IPS-18c (cell line): ENCODE results near the gene INAFM1.

Source experiments
- H3K4me3 ChIP-seq: 2 replicates; pipeline ENCODE4 v1.7.0; 2013; ENCODE audit warnings: low read depth, mild to moderate bottlenecking, low read length, moderate library complexity; ENCODE audit not compliant: insufficient read depth
- H3K9me3 ChIP-seq: one replicate; pipeline ENCODE4 v1.6.1; 2013; ENCODE audit warnings: mild to moderate bottlenecking, low read length, moderate library complexity; ENCODE audit not compliant: control insufficient read depth, insufficient read depth

Gene INAFM1

GRCh38 chr19:47319923-47320871 lies 45.5 kb downstream of the INAFM1 start:
- Histone ChIP-seq H3K4me3 (no peak overlapping the region), H3K9me3 (no peaks in the 10 kb centered on the region)

- Histone ChIP-seq H3K9me3 (no peaks in the 10 kb centered on the region), H3K4me3 (no peak overlapping the region)
Observed at GRCh38 chr19:47321630-47322029, 46.9 kb downstream of the INAFM1 start.

- Histone ChIP-seq H3K4me3 (no peak overlapping the region), H3K9me3 (no peaks in the 10 kb centered on the region)
Observed at GRCh38 chr19:47322058-47322457, 47.4 kb downstream of the INAFM1 start.

GRCh38 chr19:47323409-47323808 lies 48.7 kb downstream of the INAFM1 start:
- H3K9me3 ChIP-seq = no peaks in the 10 kb centered on the region
- no peak overlapping the region for H3K4me3 ChIP-seq

GRCh38 chr19:47323872-47324271 lies 49.2 kb downstream of the INAFM1 start:
- no peaks in the 10 kb centered on the region for H3K9me3 ChIP-seq

GRCh38 chr19:47324502-47324901 lies 49.8 kb downstream of the INAFM1 start:
- Histone ChIP-seq H3K9me3 (no peaks in the 10 kb centered on the region), H3K4me3 (no peak overlapping the region)

More at GRCh38 chr19:47323872-47324271, 49.2 kb downstream of the INAFM1 start:
- no peak overlapping the region for H3K4me3 ChIP-seq
